Measurements from ENCODE around the gene RCOR2. TPM values are rescaled to one million over a fixed set of nuclear protein-coding genes. Genes with fewer than 3 reads are reported as not detected.

RCOR2 gene
- total and polyA plus RNA-seq, 2 of the 4 experiments (the other 2 are of a cell fraction) = 0.90 to 2.0 TPM

- Histone ChIP-seq H4K8ac (ENCODE audit: low read depth in 2 of 2, low read length in 2 of 2) (no peak overlapping the region), H4K5ac (ENCODE audit: low read depth, low read length) (no peak overlapping the region), H3K36me3 (ENCODE audit: control insufficient read depth, insufficient read depth, low read length) (peaks cover 4% of the 10 kb centered on the region; the same call in 1 of the 2 replicates), H3K9ac (ENCODE audit: low read depth, low read length) (no peak overlapping the region), H3K27me3 (ENCODE audit: control insufficient read depth, insufficient read depth, low read length) (no peaks in the 10 kb centered on the region), H3K23ac (ENCODE audit: low read depth, low read length) (no peak overlapping the region), H3K4me1 (ENCODE audit: control insufficient read depth, insufficient read depth, low read length) (peaks cover 19% of the 10 kb centered on the region), H3K56ac (ENCODE audit: extremely low read depth, insufficient read depth, low read length) (no peak overlapping the region), H4K20me1 (ENCODE audit: insufficient read depth, low read length) (peaks cover 85% of the 10 kb centered on the region), H3K18ac (ENCODE audit: low read depth, low read length) (no peak overlapping the region), H3K79me1 (ENCODE audit: low read depth in 1 of 2, low read length in 2 of 2) (peaks cover 66 to 91% of the 10 kb centered on the region in 2 experiments), H2AFZ (replicated peaks; ENCODE audit: low read length, poor library complexity) (no peak overlapping the region), H2BK20ac (ENCODE audit: low read depth, low read length) (no peak overlapping the region), H3K4ac (ENCODE audit: low read depth, low read length) (no peak overlapping the region), H3K9me3 (ENCODE audit: control insufficient read depth, insufficient read depth, low read length) (no peaks in the 10 kb centered on the region), H3K27ac (ENCODE audit: insufficient read depth, low read length) (no peak overlapping the region), H3K4me3 (ENCODE audit: insufficient read depth, low read depth, low read length) (no peak overlapping the region), H4K91ac (ENCODE audit: insufficient read depth, low read depth, low read length) (no peak overlapping the region), H3K4me2 (ENCODE audit: low read depth, low read length) (no peak overlapping the region), H2BK5ac (ENCODE audit: low read depth, low read length, poor library complexity, severe bottlenecking) (no peak overlapping the region), H2BK15ac (ENCODE audit: low read depth, low read length) (no peak overlapping the region), H2BK120ac (ENCODE audit: low read depth, low read length) (no peak overlapping the region), H3K14ac (replicated peaks; ENCODE audit: low read depth, low read length) (no peak overlapping the region), H2AK9ac (replicated peaks; ENCODE audit: low read depth, low read length, poor library complexity) (no peak overlapping the region), H3K9me1 (ENCODE audit: insufficient read depth, low read length) (peaks cover 43% of the 10 kb centered on the region), H2AK5ac (ENCODE audit: low read depth, low read length) (no peak overlapping the region)
- intact Hi-C loops (cut with micrococcal nuclease) = no loop called here
- DNase-seq = no peak
- WGBS, 2 experiments (ENCODE audit: extremely low coverage in 2 of 2, insufficient read length in 1 of 2) = 94% methylated on average over 2 of the region's 6 CpGs; no CpG with 5 or more reads in 1 of the 2 experiments
- dilution Hi-C loops (cut with HindIII; ENCODE audit: low sequenced_read_pairs, unreplicated experiment) = no loop called here
- TF ChIP-seq ELK1 (IDR thresholded peaks at IDR 0.05; ENCODE audit: borderline replicate concordance, low read depth, low read length) (no peak), CTCF (conservative IDR thresholded peaks at IDR 0.05; ENCODE audit: low read depth, low read length) (no peak)
- no peak for ATAC-seq (ENCODE audit: low read depth)
- in situ Hi-C loops (cut with MboI; ENCODE audit: low sequenced_read_pairs) = no loop called here
- no TSS peak for BruUV-seq (replicated peaks)
- POLR2A ChIA-PET (ENCODE audit: unreplicated experiment) = no interaction called here
- CTCF ChIA-PET = no interaction called here
These were observed 39.2 kb downstream of the RCOR2 start for GRCh38 chr11:63877658-63878241.
